H9 (cell line): Measurements from ENCODE around the gene CD226. TPM values are rescaled to one million over a fixed set of nuclear protein-coding genes. Genes with fewer than 3 reads are reported as not detected.

Experiments
- DNase-seq: peaks from one replicate; pipeline ENCODE4 v3.0.0-alpha.2; 2017
- H2AFZ ChIP-seq: one replicate; pipeline ENCODE4 v1.6.1; 2013; ENCODE audit warnings: mild to moderate bottlenecking, low read length, control low read depth, moderate library complexity
- H2AK5ac ChIP-seq: 2 replicates; pipeline ENCODE4 v1.6.1; 2013; ENCODE audit warnings: low read length, control low read depth, mixed read lengths; ENCODE audit not compliant: insufficient read length
- H2BK120ac ChIP-seq: one replicate; pipeline ENCODE4 v1.6.1; 2013; ENCODE audit warnings: low read depth, mild to moderate bottlenecking, low read length, control low read depth, inconsistent platforms; ENCODE audit not compliant: poor library complexity, severe bottlenecking
- H2BK12ac ChIP-seq: 2 replicates; pipeline ENCODE4 v1.6.1; 2013; ENCODE audit warnings: low read length, control low read depth, mixed read lengths, low read depth; ENCODE audit not compliant: insufficient read length
- H2BK15ac ChIP-seq: 2 replicates; pipeline ENCODE4 v1.6.1; 2013; ENCODE audit warnings: low read depth, low read length, control low read depth
- H2BK20ac ChIP-seq: one replicate; pipeline ENCODE4 v1.6.1; 2013; ENCODE audit warnings: low read depth, mild to moderate bottlenecking, low read length, control low read depth, inconsistent platforms; ENCODE audit not compliant: poor library complexity, severe bottlenecking
- H2BK5ac ChIP-seq: 2 replicates; pipeline ENCODE4 v1.6.1; 2013; ENCODE audit warnings: low read length, control low read depth, mixed read lengths; ENCODE audit not compliant: insufficient read length
- H3K14ac ChIP-seq: 2 replicates; pipeline ENCODE4 v1.6.1; 2013; ENCODE audit warnings: low read length, control low read depth; ENCODE audit not compliant: insufficient read depth
- H3K18ac ChIP-seq: 2 replicates; pipeline ENCODE4 v1.6.1; 2013; ENCODE audit warnings: low read depth, mild to moderate bottlenecking, mixed read lengths, low read length, control low read depth; ENCODE audit not compliant: insufficient read length
- H3K23ac ChIP-seq: 2 replicates; pipeline ENCODE4 v1.6.1; 2013; ENCODE audit warnings: low read length, control low read depth, mixed read lengths, low read depth; ENCODE audit not compliant: insufficient read length
- H3K23me2 ChIP-seq: 2 replicates; pipeline ENCODE4 v1.6.1; 2013; ENCODE audit warnings: low read depth, mild to moderate bottlenecking, mixed read lengths, low read length, control low read depth; ENCODE audit not compliant: insufficient read length, poor library complexity, severe bottlenecking
- H3K27ac ChIP-seq: 2 replicates; pipeline ENCODE4 v1.5.1; 2013; ENCODE audit warnings: low read length, control low read depth, mixed read lengths, low read depth; ENCODE audit not compliant: insufficient read length
- H3K27me3 ChIP-seq: 2 replicates; pipeline ENCODE4 v1.6.1; 2013; ENCODE audit warnings: low read length, control low read depth, inconsistent platforms; ENCODE audit not compliant: insufficient read depth
- H3K4ac ChIP-seq: 2 replicates; pipeline ENCODE4 v1.6.1; 2013; ENCODE audit warnings: low read depth, mild to moderate bottlenecking, control low read depth, inconsistent platforms, low read length, moderate library complexity
- H3K4me1 ChIP-seq: 2 replicates; pipeline ENCODE4 v1.6.1; 2013; ENCODE audit warnings: low read length, control low read depth, inconsistent platforms; ENCODE audit not compliant: insufficient read depth
- H3K4me2 ChIP-seq: 2 replicates; pipeline ENCODE4 v1.6.1; 2013; ENCODE audit warnings: low read length, control low read depth, mixed read lengths; ENCODE audit not compliant: insufficient read length, insufficient read depth
- H3K56ac ChIP-seq: 2 replicates; pipeline ENCODE4 v1.6.1; 2013; ENCODE audit warnings: low read depth, mild to moderate bottlenecking, mixed read lengths, low read length, control low read depth; ENCODE audit not compliant: insufficient read length
- H3K79me1 ChIP-seq: 2 replicates; pipeline ENCODE4 v1.6.1; 2013; ENCODE audit warnings: low read depth, mild to moderate bottlenecking, moderate library complexity, low read length, control low read depth, inconsistent platforms; ENCODE audit not compliant: insufficient read depth, poor library complexity, severe bottlenecking
- H3K79me2 ChIP-seq: 2 replicates; pipeline ENCODE4 v1.6.1; 2013; ENCODE audit warnings: low read length, control low read depth, inconsistent platforms; ENCODE audit not compliant: insufficient read depth
- H3K9ac ChIP-seq: 2 replicates; pipeline ENCODE4 v1.6.1; 2013; ENCODE audit warnings: low read length, control low read depth, mixed read lengths; ENCODE audit not compliant: insufficient read length; ENCODE audit errors: extremely low read depth
- H3K9me3 ChIP-seq: one replicate; pipeline ENCODE4 v1.6.1; 2013; ENCODE audit warnings: low read depth, low read length, inconsistent platforms; ENCODE audit not compliant: control insufficient read depth
- H3T11ph ChIP-seq: one replicate; pipeline ENCODE4 v1.6.1; 2013; ENCODE audit warnings: mild to moderate bottlenecking, low read length, control low read depth, inconsistent platforms
- H4K20me1 ChIP-seq: one replicate; pipeline ENCODE4 v1.6.1; 2013; ENCODE audit not compliant: control insufficient read depth, insufficient read length, insufficient read depth
- H4K5ac ChIP-seq: 2 replicates; pipeline ENCODE4 v1.6.1; 2013; ENCODE audit warnings: low read depth, mild to moderate bottlenecking, mixed read lengths, low read length, control low read depth; ENCODE audit not compliant: insufficient read length
- H4K8ac ChIP-seq: replicated peaks from 2 replicates; pipeline ENCODE4 v1.6.1; 2013; ENCODE audit warnings: low read length, control low read depth, mixed read lengths, low read depth; ENCODE audit not compliant: insufficient read length
- H4K91ac ChIP-seq: 2 replicates; pipeline ENCODE4 v1.6.1; 2013; ENCODE audit warnings: low read depth, mild to moderate bottlenecking, moderate library complexity, mixed read lengths, low read length, control low read depth; ENCODE audit not compliant: insufficient read length
- H3K27ac Mint-ChIP-seq, 3 experiments: 2 replicates in 2 of 3; 3 replicates in 1 of 3; pipeline ENCODE4 v1.8.0; 2020 to 2021; ENCODE audit warnings: mixed read lengths in 3 of 3, mild to moderate bottlenecking in 1 of 3, moderate library complexity in 1 of 3
- H3K27me3 Mint-ChIP-seq: 2 replicates; pipeline ENCODE4 v1.8.0; 2021; ENCODE audit warnings: low read depth, mild to moderate bottlenecking, moderate library complexity, mixed read lengths
- H3K36me3 Mint-ChIP-seq, 3 experiments: 2 replicates in 2 of 3; 3 replicates in 1 of 3; pipeline ENCODE4 v1.8.0; 2020 to 2021; ENCODE audit warnings: low read depth in 3 of 3, mixed read lengths in 3 of 3; ENCODE audit not compliant: insufficient read depth in 1 of 3
- H3K4me1 Mint-ChIP-seq, 2 experiments: 2 replicates each; pipeline ENCODE4 v1.8.0; 2020; ENCODE audit warnings: mixed read lengths in 2 of 2
- H3K4me3 Mint-ChIP-seq, 2 experiments: 2 replicates in 1 of 2; 3 replicates in 1 of 2; pipeline ENCODE4 v1.8.0; 2020 to 2021; ENCODE audit warnings: mild to moderate bottlenecking in 2 of 2, mixed read lengths in 2 of 2, moderate library complexity in 1 of 2
- H3K9me3 Mint-ChIP-seq, 2 experiments: 2 replicates in 1 of 2; 3 replicates in 1 of 2; pipeline ENCODE4 v1.8.0; 2020; ENCODE audit warnings: mild to moderate bottlenecking in 2 of 2, mixed read lengths in 2 of 2, moderate library complexity in 1 of 2
- total RNA-seq: library from RNA; stranded (reverse); gene quantifications from 2 replicates; pipeline ENCODE4 v1.2.1, GENCODE V29; 2021
- TF ChIP-seq, protein P1 (sequence below): fragments of 200-600 bp; sonication (generic); conservative IDR thresholded peaks from 3 replicates; pipeline ENCODE4 v1.8.0; 2021; ENCODE audit warnings: antibody characterized with exemption, mild to moderate bottlenecking

The CD226 gene
- total RNA-seq, 1 experiment from 2014 or later = not detected

GRCh38 chr18:69908838-69909237, 38.8 kb downstream of the CD226 start:
- DNase-seq = no peak
- no peaks in the 10 kb centered on the region for H3K79me1 ChIP-seq
- TF ChIP-seq, protein P1, sequence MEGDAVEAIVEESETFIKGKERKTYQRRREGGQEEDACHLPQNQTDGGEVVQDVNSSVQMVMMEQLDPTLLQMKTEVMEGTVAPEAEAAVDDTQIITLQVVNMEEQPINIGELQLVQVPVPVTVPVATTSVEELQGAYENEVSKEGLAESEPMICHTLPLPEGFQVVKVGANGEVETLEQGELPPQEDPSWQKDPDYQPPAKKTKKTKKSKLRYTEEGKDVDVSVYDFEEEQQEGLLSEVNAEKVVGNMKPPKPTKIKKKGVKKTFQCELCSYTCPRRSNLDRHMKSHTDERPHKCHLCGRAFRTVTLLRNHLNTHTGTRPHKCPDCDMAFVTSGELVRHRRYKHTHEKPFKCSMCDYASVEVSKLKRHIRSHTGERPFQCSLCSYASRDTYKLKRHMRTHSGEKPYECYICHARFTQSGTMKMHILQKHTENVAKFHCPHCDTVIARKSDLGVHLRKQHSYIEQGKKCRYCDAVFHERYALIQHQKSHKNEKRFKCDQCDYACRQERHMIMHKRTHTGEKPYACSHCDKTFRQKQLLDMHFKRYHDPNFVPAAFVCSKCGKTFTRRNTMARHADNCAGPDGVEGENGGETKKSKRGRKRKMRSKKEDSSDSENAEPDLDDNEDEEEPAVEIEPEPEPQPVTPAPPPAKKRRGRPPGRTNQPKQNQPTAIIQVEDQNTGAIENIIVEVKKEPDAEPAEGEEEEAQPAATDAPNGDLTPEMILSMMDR = no peak
- H4K91ac ChIP-seq = no peak overlapping the region
- H3K4me1 ChIP-seq = no peaks in the 10 kb centered on the region; the same call in 1 of the 2 replicates
- H3K23me2 ChIP-seq = no peaks in the 10 kb centered on the region
- Mint-ChIP-seq H3K4me1 (no peaks in the 10 kb centered on the region), H3K27ac (no peak overlapping the region), H3K9me3 (no peaks in the 10 kb centered on the region), H3K4me3 (no peak overlapping the region), H3K36me3 (no peaks in the 10 kb centered on the region), H3K27me3 (no peaks in the 10 kb centered on the region)
- no peak overlapping the region for H2BK12ac ChIP-seq
- H3K4ac ChIP-seq = no peak overlapping the region
- no peaks in the 10 kb centered on the region for H3K27me3 ChIP-seq
- H3K79me2 ChIP-seq = no peaks in the 10 kb centered on the region
- H4K8ac ChIP-seq = no peak overlapping the region
- no peak overlapping the region for H3K14ac ChIP-seq
- no peak overlapping the region for H3K27ac ChIP-seq
- H3K18ac ChIP-seq = no peak overlapping the region
- H4K20me1 ChIP-seq = no peaks in the 10 kb centered on the region
- H2AFZ ChIP-seq = no peak overlapping the region
- H2BK15ac ChIP-seq = no peak overlapping the region
- no peak overlapping the region for H3K56ac ChIP-seq
- no peaks in the 10 kb centered on the region for H3K9me3 ChIP-seq
- H2AK5ac ChIP-seq = no peak overlapping the region
- H3K9ac ChIP-seq = no peak overlapping the region
- H2BK120ac ChIP-seq = no peak overlapping the region
- no peak overlapping the region for H3T11ph ChIP-seq
- no peak overlapping the region for H4K5ac ChIP-seq
- H2BK20ac ChIP-seq = no peak overlapping the region
- H3K4me2 ChIP-seq = no peak overlapping the region
- H2BK5ac ChIP-seq = no peak overlapping the region
- H3K23ac ChIP-seq = no peak overlapping the region
